Heart left ventricle (tissue), 16 donors: ENCODE measurements around the gene RNGTT. TPM values are rescaled to one million over a fixed set of nuclear protein-coding genes. Genes with fewer than 3 reads are reported as not detected.

Experiments used
- ATAC-seq, 4 donors: fragments of 200-7000 bp; cut with Tn5 transposase; one replicate each; pipeline ENCODE4 v1.9.1; 2020 to 2022; ENCODE audit warnings: moderate library complexity in 4 of 4, mild to moderate bottlenecking in 3 of 4, moderate number of reproducible peaks in 1 of 4
- DNase-seq, 5 donors: peaks; one replicate each; pipeline ENCODE4 v3.0.0-alpha.2; 2020
- H3K27ac ChIP-seq, 12 donors: fragments of 200-600 bp; sonication (generic) in 4 of 12; one replicate each; pipeline versions ENCODE4 v1.5.0 to v1.8.0; 2016 to 2022; ENCODE audit warnings: mild to moderate bottlenecking in 2 of 12
- H3K27me3 ChIP-seq, 9 donors: fragments of 200-600 bp; sonication (generic) in 2 of 9; one replicate each; pipeline versions ENCODE4 v1.5.1 to v1.8.0; 2016 to 2022; ENCODE audit warnings: mild to moderate bottlenecking in 3 of 9
- H3K36me3 ChIP-seq, 9 donors: fragments of 200-600 bp; sonication (generic) in 2 of 9; one replicate each; pipeline versions ENCODE4 v1.5.0 to v1.8.0; 2018 to 2022; ENCODE audit warnings: mild to moderate bottlenecking in 2 of 9
- H3K4me1 ChIP-seq, 12 donors: fragments of 200-600 bp; sonication (generic) in 4 of 12; one replicate each; pipeline versions ENCODE4 v1.5.0 to v1.8.0; 2016 to 2022; ENCODE audit warnings: mild to moderate bottlenecking in 3 of 12
- H3K4me3 ChIP-seq, 12 donors: fragments of 200-600 bp; sonication (generic) in 4 of 12; one replicate each; pipeline versions ENCODE4 v1.5.0 to v1.8.0; 2017 to 2022; ENCODE audit warnings: mild to moderate bottlenecking in 9 of 12, moderate library complexity in 4 of 12
- H3K9me3 ChIP-seq, 12 donors: fragments of 200-600 bp; sonication (generic) in 4 of 12; one replicate each; pipeline versions ENCODE4 v1.5.0 to v1.8.0; 2016 to 2022; ENCODE audit warnings: mild to moderate bottlenecking in 1 of 12
- CTCF ChIP-seq, 12 donors: fragments of 200-600 bp; sonication (generic) in 4 of 12; IDR thresholded peaks; one replicate each; pipeline versions ENCODE4 v1.5.0 to v1.8.0; 2018 to 2022; ENCODE audit warnings: antibody characterized with exemption in 12 of 12, mild to moderate bottlenecking in 5 of 12
- POLR2A ChIP-seq, 2 donors: fragments of 450-650 bp; IDR thresholded peaks; one replicate each; pipeline ENCODE4 v1.6.1; 2017; ENCODE audit warnings: antibody characterized with exemption in 2 of 2, mild to moderate bottlenecking in 2 of 2, moderate library complexity in 2 of 2
- WGBS, 4 donors: extraction: QIAGEN DNeasy Blood & Tissue Kit in 2 of 4; methylation state at CpG; one replicate each; pipeline versions ENCODE4 v1.1.5 to v1.1.7; 2013 to 2018; 5-methylcytosine and 5-hydroxymethylcytosine counted together
- intact Hi-C, 10 donors: fragments of 100-400 bp; cut with DNase I; formaldehyde crosslinking; loops; one replicate each; pipeline versions ENCODE4 v1.11.1 to v1.14.2; 2022
- polyA plus RNA-seq, 2 donors: library from polyadenylated mRNA; stranded (reverse); fragments of 200-250 nt; gene quantifications; one replicate each; pipeline ENCODE4 v1.2.3, GENCODE V29; 2013
- total RNA-seq, 9 donors: library from RNA; depleted of rRNA in 2 of 9; stranded (reverse); fragments of >200 nt in 2 of 9; fragmentation: NEBNext Ultra II Directional in 3 of 9; extraction: Animal tissue kit (Norgen Biotek cat#: 25700) in 3 of 9; gene quantifications; one replicate each; pipeline versions ENCODE4 v1.1.0 to v1.2.4, GENCODE V29; 2016 to 2023
- donor health status: ischemic (EF 13 %, LVEDD 7.1; RV severe dilation, severe dysfunction).
- donor health status: healthy with polysubstance abuse.
- donor health status: DM: no; HTN: yes; CAD: no.
- donor health status: DM: no; HTN: no; CAD: no.
- donor health status: ischemic (EF 25% LVEDD 6.9; RV normal size, moderate dysfunction).
- donor health status: ischemic (EF 25% LVEDD 5.7; RV mildly dilated, moderate dysfunction).
- donor health status: healthy.
- donor health status: DM: yes; HTN: yes; CAD: no.
- donor health status: ischemic (EF 35%, LVEDD 5.7; RV mildly dilated, moderate dysfunction).
- donor health status: nonischemic (EF 11% LVEDD 7.7; RV severe dilation, severe dysfunction).
- donor health status: DM: yes; HTN: yes; CAD: no.
- donor health status: PGD.
- donor health status: ischemic (EF 29% LVEDD 5.4; RV normal size, mild dysfunction).
- donor health status: nonischemic (EF 23%, LVEDD 6.1; RV moderate dilation, normal function).

The RNGTT gene
- total and polyA plus RNA-seq, 11 donors, result 2.6 to 11.6 (median 9.1) TPM

DNA sequence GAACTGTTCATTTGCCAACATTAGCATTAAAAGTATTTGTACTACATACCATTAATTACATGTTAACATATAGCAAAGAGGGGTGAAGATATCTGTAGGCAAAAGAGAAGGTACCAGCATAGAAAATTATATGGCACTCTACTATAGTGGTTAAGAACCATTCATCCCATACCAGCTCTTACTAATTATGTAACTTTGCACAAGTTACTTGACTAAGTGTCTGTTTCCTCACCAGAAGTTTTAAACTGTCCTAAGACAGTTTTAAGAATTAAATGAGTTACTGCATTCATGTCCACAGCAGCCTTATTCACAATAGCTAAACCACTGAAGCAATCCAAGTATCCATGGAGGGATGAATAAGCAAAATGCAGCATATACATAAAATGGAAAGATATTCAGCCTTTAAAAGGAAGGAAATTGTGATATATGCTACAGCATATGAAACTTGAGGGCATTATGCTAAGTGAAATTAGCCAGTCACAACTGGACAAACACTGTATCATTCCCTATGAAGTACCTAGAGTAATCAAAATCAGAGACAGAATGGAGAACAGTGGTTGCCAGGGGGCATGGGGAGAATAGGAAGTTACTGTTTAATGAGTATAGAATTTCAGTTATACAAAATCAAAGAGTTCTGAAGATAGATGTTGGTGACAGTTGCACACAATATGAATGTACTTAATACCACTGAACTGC is 98.9 kb downstream of the RNGTT start:
- Histone ChIP-seq H3K4me3 (no peak overlapping the region), H3K27me3 (no peaks in the 10 kb centered on the region), H3K36me3 (peaks cover 0 to 8% (median 0%) of the 10 kb centered on the region in 9 donors), H3K9me3 (no peaks in the 10 kb centered on the region), H3K27ac (no peak overlapping the region), H3K4me1 (peaks cover 0 to 5% (median 0%) of the 10 kb centered on the region in 12 donors)
- TF ChIP-seq CTCF (IDR thresholded peaks at IDR 0.05) (no peak), POLR2A (IDR thresholded peaks at IDR 0.05) (no peak)
- ATAC-seq (no peak), DNase-seq (no peak)
- intact Hi-C loops, result loop anchor here in 4 of 10 donors (5.0 to 10.0 kb wide), 2 partner anchors 1470 to 1472 kb away; no protein-coding TSS in a partner anchor

DNA sequence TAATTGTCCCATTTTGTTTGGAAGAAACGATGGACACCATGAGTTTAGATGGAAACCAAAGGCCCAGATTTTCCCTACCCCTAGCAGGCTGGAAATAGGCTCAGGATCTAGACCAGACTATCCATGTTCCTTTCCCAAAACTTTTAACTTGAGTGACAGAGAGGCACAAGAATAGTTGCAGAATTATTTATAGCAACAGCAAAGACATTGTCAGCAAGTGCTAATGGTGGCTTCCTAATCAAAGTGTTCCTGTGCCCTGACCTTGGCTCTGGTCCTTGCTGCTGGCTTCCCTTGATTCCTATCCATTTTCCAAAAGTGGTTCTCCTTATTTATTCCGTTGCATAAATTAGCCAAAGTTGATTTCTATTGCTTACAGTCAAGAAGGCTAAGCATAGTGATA is 103.1 kb downstream of the RNGTT start:
- peaks cover 0 to 8% (median 0%) of the 10 kb centered on the region in 9 donors for H3K36me3 ChIP-seq
- peak; percentile 69 to 88 (median 79) for ATAC-seq
- H3K27ac ChIP-seq, result no peak overlapping the region
- WGBS, 4 donors, result 72 to 81% (median 76%) methylated on average over 2 of the region's 2 CpGs
- H3K4me1 ChIP-seq, result no peaks in the 10 kb centered on the region
- no peak for TF ChIP-seq POLR2A (IDR thresholded peaks at IDR 0.05)
- no peak for TF ChIP-seq CTCF (IDR thresholded peaks at IDR 0.05)
- no peak overlapping the region for H3K4me3 ChIP-seq
- no peaks in the 10 kb centered on the region for H3K27me3 ChIP-seq
- H3K9me3 ChIP-seq, result no peaks in the 10 kb centered on the region
- intact Hi-C loops, result loop anchor here in 3 of 10 donors (10.0 kb wide), 1 partner anchor 1466 kb away; no protein-coding TSS in a partner anchor
- DNase-seq, result no peak

GRCh38 chr6:88858455-88858854 is 105.0 kb downstream of the RNGTT start:
- ATAC-seq (no peak), DNase-seq (no peak)
- intact Hi-C loops, result no loop called here
- no peak for TF ChIP-seq CTCF (IDR thresholded peaks at IDR 0.05)
- TF ChIP-seq POLR2A (IDR thresholded peaks at IDR 0.05), result no peak
- Histone ChIP-seq H3K27ac (no peak overlapping the region), H3K27me3 (no peaks in the 10 kb centered on the region), H3K4me1 (no peaks in the 10 kb centered on the region), H3K4me3 (no peak overlapping the region), H3K36me3 (peaks cover 0 to 8% (median 0%) of the 10 kb centered on the region in 9 donors), H3K9me3 (no peaks in the 10 kb centered on the region)
- WGBS, 4 donors, result 96 to 99% (median 98%) methylated on average over 3 of the region's 3 CpGs

- Histone ChIP-seq H3K27ac (no peak overlapping the region), H3K4me3 (no peak overlapping the region), H3K4me1 (peaks cover 0 to 4% (median 0%) of the 10 kb centered on the region in 12 donors), H3K36me3 (no peaks in the 10 kb centered on the region), H3K9me3 (no peaks in the 10 kb centered on the region), H3K27me3 (no peaks in the 10 kb centered on the region)
- DNase-seq, result no peak
- no peak for ATAC-seq
- 90 to 100% (median 98%) methylated on average over 1 of the region's 1 CpG for WGBS, 4 donors
- intact Hi-C loops, result no loop called here
- TF ChIP-seq POLR2A (IDR thresholded peaks at IDR 0.05), result no peak
- TF ChIP-seq CTCF (IDR thresholded peaks at IDR 0.05), result no peak
Observed at GRCh38 chr6:88856566-88856965, 106.9 kb downstream of the RNGTT start.
